ENCODE results near the gene NDST1. TPM values are rescaled to one million over a fixed set of nuclear protein-coding genes. Genes with fewer than 3 reads are reported as not detected.

NDST1 gene
- total and polyA plus RNA-seq, 10 of the 15 experiments (the other 5 are each of a cell fraction or from before 2014, with no cell fraction given), result 0.20 to 53.5 (median 12.9) TPM

DNA sequence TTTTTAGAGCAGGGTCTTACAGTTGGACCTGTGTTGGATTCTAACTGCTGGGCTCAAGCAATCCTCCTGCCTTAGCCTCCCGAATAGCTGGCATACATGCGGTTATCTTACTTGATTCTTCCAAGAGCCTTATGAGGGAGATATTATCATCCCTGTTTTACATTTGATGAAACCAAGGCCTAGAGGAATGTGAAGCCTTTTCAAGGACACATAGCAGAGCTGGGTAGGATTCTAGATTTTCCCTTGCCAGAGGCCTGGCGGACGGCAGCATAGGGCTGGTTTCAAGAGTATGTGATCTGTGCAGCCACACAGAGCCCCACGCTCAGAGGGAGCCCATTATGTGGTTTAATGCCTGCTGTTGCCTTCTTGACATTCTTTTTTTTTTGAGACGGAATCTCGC is 24.2 kb downstream of the NDST1 start:
- ATAC-seq, result no peak
- RAD21 ChIA-PET (ENCODE audit: unreplicated experiment), result no interaction called here
- intact Hi-C loops (cut with micrococcal nuclease; ENCODE audit: unreplicated experiment) (no loop called here), in situ Hi-C loops (cut with MboI) (no loop called here)
- SMC1A ChIA-PET (ENCODE audit: uncharacterized antibody, unreplicated experiment), result no interaction called here
- Histone ChIP-seq H3K4me3 (no peak overlapping the region), H4K20me1 (ENCODE audit: control insufficient read depth, insufficient read depth) (no peaks in the 10 kb centered on the region), H3K36me3 (ENCODE audit: control insufficient read depth in 2 of 2, insufficient read depth in 2 of 2, low read length in 1 of 2) (peaks cover 21 to 34% of the 10 kb centered on the region in 2 experiments; a peak in 3 of 4 replicates), H3K27ac (ENCODE audit: control insufficient read depth, insufficient read depth) (no peak overlapping the region), H3K9me3 (replicated peaks; ENCODE audit: control insufficient read depth, insufficient read depth, low read length) (no peaks in the 10 kb centered on the region), H3K4me2 (ENCODE audit: control insufficient read depth, insufficient read depth) (no peak overlapping the region), H3K79me2 (ENCODE audit: control insufficient read depth, insufficient read depth, low read length) (no peaks in the 10 kb centered on the region), H2AFZ (ENCODE audit: control insufficient read depth, low read depth, low read length) (no peak overlapping the region), H3K9ac (ENCODE audit: control insufficient read depth, insufficient read depth, low read length) (no peak overlapping the region), H3K4me1 (ENCODE audit: control insufficient read depth, insufficient read depth, low read length) (no peaks in the 10 kb centered on the region), H3K27me3 (replicated peaks in 1 of 2; ENCODE audit: control insufficient read depth in 2 of 2, insufficient read depth in 2 of 2, low read length in 1 of 2) (no peaks in the 10 kb centered on the region)
- 94% methylated on average over 7 of the region's 7 CpGs for WGBS (ENCODE audit: insufficient coverage, insufficient replicate concordance, low lambda C conversion rate, missing lambda C conversion rate)
- BruUV-seq (replicated peaks), result no TSS peak
- CTCF ChIA-PET, result interaction anchor here (1.4 to 1.5 kb wide), 2 partner anchors 13 to 82 kb away, joined by 3 to 4 read pairs; no protein-coding TSS in a partner anchor
- no peak for TF ChIP-seq ZNF622 (IDR thresholded peaks at IDR 0.05)
- TF ChIP-seq STAT3 (IDR thresholded peaks at IDR 0.05; ENCODE audit: low read depth, low read length), result no peak
- TF ChIP-seq, protein P1, sequence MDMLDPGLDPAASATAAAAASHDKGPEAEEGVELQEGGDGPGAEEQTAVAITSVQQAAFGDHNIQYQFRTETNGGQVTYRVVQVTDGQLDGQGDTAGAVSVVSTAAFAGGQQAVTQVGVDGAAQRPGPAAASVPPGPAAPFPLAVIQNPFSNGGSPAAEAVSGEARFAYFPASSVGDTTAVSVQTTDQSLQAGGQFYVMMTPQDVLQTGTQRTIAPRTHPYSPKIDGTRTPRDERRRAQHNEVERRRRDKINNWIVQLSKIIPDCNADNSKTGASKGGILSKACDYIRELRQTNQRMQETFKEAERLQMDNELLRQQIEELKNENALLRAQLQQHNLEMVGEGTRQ (IDR thresholded peaks at IDR 0.05; ENCODE audit: borderline replicate concordance, low read depth, low read length), result no peak
- no peak for TF ChIP-seq EP300 (IDR thresholded peaks at IDR 0.05; ENCODE audit: borderline replicate concordance in 1 of 2, control insufficient read depth in 1 of 2, low read depth in 2 of 2, low read length in 2 of 2)
- TF ChIP-seq TCF7 (IDR thresholded peaks at IDR 0.05; ENCODE audit: borderline replicate concordance), result no peak
- no peak for TF ChIP-seq ETV6 (conservative IDR thresholded peaks at IDR 0.05 in 1 of 2, IDR thresholded peaks at IDR 0.05 in 1 of 2; ENCODE audit: borderline replicate concordance in 1 of 2, low read depth in 1 of 2)
- no peak for TF ChIP-seq NFXL1 (IDR thresholded peaks at IDR 0.05; ENCODE audit: borderline replicate concordance)
- TF ChIP-seq TBL1XR1 (IDR thresholded peaks at IDR 0.05; ENCODE audit: low read depth, low read length), result no peak
- no peak for TF ChIP-seq SUPT20H (IDR thresholded peaks at IDR 0.05; ENCODE audit: borderline replicate concordance, control insufficient read depth, low read depth, low read length)
- TF ChIP-seq NFIC (IDR thresholded peaks at IDR 0.05; ENCODE audit: low read depth, low read length), result no peak
- no peak for TF ChIP-seq ZZZ3 (IDR thresholded peaks at IDR 0.05; ENCODE audit: control insufficient read depth, insufficient read length, low read depth)
- TF ChIP-seq, protein P2, sequence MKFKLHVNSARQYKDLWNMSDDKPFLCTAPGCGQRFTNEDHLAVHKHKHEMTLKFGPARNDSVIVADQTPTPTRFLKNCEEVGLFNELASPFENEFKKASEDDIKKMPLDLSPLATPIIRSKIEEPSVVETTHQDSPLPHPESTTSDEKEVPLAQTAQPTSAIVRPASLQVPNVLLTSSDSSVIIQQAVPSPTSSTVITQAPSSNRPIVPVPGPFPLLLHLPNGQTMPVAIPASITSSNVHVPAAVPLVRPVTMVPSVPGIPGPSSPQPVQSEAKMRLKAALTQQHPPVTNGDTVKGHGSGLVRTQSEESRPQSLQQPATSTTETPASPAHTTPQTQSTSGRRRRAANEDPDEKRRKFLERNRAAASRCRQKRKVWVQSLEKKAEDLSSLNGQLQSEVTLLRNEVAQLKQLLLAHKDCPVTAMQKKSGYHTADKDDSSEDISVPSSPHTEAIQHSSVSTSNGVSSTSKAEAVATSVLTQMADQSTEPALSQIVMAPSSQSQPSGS (IDR thresholded peaks at IDR 0.05; ENCODE audit: low read length), result no peak
- TF ChIP-seq, protein P3, sequence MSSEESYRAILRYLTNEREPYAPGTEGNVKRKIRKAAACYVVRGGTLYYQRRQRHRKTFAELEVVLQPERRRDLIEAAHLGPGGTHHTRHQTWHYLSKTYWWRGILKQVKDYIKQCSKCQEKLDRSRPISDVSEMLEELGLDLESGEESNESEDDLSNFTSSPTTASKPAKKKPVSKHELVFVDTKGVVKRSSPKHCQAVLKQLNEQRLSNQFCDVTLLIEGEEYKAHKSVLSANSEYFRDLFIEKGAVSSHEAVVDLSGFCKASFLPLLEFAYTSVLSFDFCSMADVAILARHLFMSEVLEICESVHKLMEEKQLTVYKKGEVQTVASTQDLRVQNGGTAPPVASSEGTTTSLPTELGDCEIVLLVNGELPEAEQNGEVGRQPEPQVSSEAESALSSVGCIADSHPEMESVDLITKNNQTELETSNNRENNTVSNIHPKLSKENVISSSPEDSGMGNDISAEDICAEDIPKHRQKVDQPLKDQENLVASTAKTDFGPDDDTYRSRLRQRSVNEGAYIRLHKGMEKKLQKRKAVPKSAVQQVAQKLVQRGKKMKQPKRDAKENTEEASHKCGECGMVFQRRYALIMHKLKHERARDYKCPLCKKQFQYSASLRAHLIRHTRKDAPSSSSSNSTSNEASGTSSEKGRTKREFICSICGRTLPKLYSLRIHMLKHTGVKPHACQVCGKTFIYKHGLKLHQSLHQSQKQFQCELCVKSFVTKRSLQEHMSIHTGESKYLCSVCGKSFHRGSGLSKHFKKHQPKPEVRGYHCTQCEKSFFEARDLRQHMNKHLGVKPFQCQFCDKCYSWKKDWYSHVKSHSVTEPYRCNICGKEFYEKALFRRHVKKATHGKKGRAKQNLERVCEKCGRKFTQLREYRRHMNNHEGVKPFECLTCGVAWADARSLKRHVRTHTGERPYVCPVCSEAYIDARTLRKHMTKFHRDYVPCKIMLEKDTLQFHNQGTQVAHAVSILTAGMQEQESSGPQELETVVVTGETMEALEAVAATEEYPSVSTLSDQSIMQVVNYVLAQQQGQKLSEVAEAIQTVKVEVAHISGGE (CRISPR knock-in tag; IDR thresholded peaks at IDR 0.05), result no peak
- TF ChIP-seq YY1 (IDR thresholded peaks at IDR 0.05; ENCODE audit: low read depth, low read length), result no peak
- TF ChIP-seq BMI1 (IDR thresholded peaks at IDR 0.05; ENCODE audit: borderline replicate concordance), result no peak
- no peak for TF ChIP-seq MXI1 (IDR thresholded peaks at IDR 0.05; ENCODE audit: low read depth, low read length)
- POLR2A ChIA-PET, result no interaction called here
- FAIRE-seq, result no peak
- no peak for DNase-seq (ENCODE audit: low read depth, low spot score)

All from GM12878 (cell line).